Keratinocyte (primary cell): ENCODE measurements around the gene SUGCT.

Experiments used
- CTCF ChIP-seq, 3 experiments: IDR thresholded peaks in 1 of 3; conservative IDR thresholded peaks in 1 of 3; optimal IDR thresholded peaks in 1 of 3; 2 replicates in 2 of 3; 3 replicates in 1 of 3; pipeline versions ENCODE3 to v1.5.1; 2011; ENCODE audit warnings: low read length in 3 of 3, mild to moderate bottlenecking in 3 of 3, moderate library complexity in 2 of 3, control low read depth in 1 of 3, inconsistent platforms in 1 of 3; ENCODE audit not compliant: insufficient read depth in 2 of 3; ENCODE audit errors: extremely low read depth in 1 of 3
- EZH2 ChIP-seq: IDR thresholded peaks from one replicate; pipeline ENCODE4 v1.6.1; 2012; ENCODE audit warnings: inconsistent platforms, mild to moderate bottlenecking, low read length, moderate library complexity

- TF ChIP-seq CTCF (optimal IDR thresholded peaks at IDR 0.05 in 1 of 3, IDR thresholded peaks at IDR 0.05 in 1 of 3, conservative IDR thresholded peaks at IDR 0.05 in 1 of 3; ENCODE audit: extremely low read depth in 1 of 3, insufficient read depth in 2 of 3, low read length in 3 of 3) (no peak), EZH2 (no peak)
Observed at GRCh38 chr7:40369641-40370277, 235.0 kb downstream of the SUGCT start.
